Prostate gland (tissue), 2 donors: ENCODE measurements around the gene TBL3. TPM values are rescaled to one million over a fixed set of nuclear protein-coding genes. Genes with fewer than 3 reads are reported as not detected.

Source experiments
- DNase-seq: peaks from one replicate; pipeline ENCODE4 v3.0.0-alpha.2; 2019; ENCODE audit warnings: low spot score
- H3K27ac ChIP-seq, 2 donors: fragments of 200-600 bp; sonication (generic); 2 replicates each; pipeline ENCODE4 v1.5.1; 2017 to 2019
- H3K27me3 ChIP-seq: fragments of 200-600 bp; sonication (generic); replicated peaks from 2 replicates; pipeline ENCODE4 v1.5.1; 2019; ENCODE audit not compliant: insufficient read depth
- H3K36me3 ChIP-seq, 2 donors: fragments of 200-600 bp; sonication (generic); 1 replicate in 1 of 2; 2 replicates in 1 of 2; pipeline versions ENCODE4 v1.5.1 to v1.8.1; 2017 to 2019
- H3K4me1 ChIP-seq: fragments of 200-600 bp; sonication (generic); replicated peaks from 2 replicates; pipeline ENCODE4 v1.5.1; 2019
- H3K4me3 ChIP-seq, 2 donors: fragments of 200-600 bp; sonication (generic); 2 replicates each; pipeline ENCODE4 v1.5.1; 2017 to 2019
- H3K9me3 ChIP-seq: fragments of 200-600 bp; sonication (generic); 2 replicates; pipeline ENCODE4 v1.5.1; 2017
- CTCF ChIP-seq, 4 experiments: fragments of 200-600 bp in 2 of 4; fragments of 450-650 bp in 2 of 4; sonication (generic) in 2 of 4; IDR thresholded peaks; 1 replicate in 3 of 4; 2 replicates in 1 of 4; pipeline ENCODE4 v1.5.1; 2016 to 2019; ENCODE audit warnings: antibody characterized with exemption in 4 of 4, mild to moderate bottlenecking in 2 of 4, moderate library complexity in 2 of 4
- POLR2A ChIP-seq: fragments of 450-650 bp; IDR thresholded peaks from one replicate; pipeline ENCODE4 v1.6.1; 2016; ENCODE audit warnings: antibody characterized with exemption, mild to moderate bottlenecking
- POLR2AphosphoS5 ChIP-seq: sonication (generic); formaldehyde crosslinking; IDR thresholded peaks from one replicate; pipeline ENCODE4 v1.6.1; 2017; ENCODE audit warnings: antibody characterized with exemption
- WGBS: methylation state at CpG from one replicate; pipeline ENCODE4 v1.1.5; 2018; 5-methylcytosine and 5-hydroxymethylcytosine counted together
- intact Hi-C: fragments of 100-400 bp; cut with DNase I; formaldehyde crosslinking; loops from one replicate; pipeline ENCODE4 v1.14.2; 2022
- total RNA-seq, 2 donors: library from RNA; depleted of rRNA; stranded (reverse); fragments of >200 nt; gene quantifications; one replicate each; pipeline ENCODE4 v1.1.0, GENCODE V29; 2016

The TBL3 gene
- total RNA-seq, 2 donors from 2014 or later: 54.3 to 57.1 TPM

- intact Hi-C loops: loop anchor here (5.0 kb wide), 1 partner anchor 64 kb away; no protein-coding TSS in a partner anchor
- Histone ChIP-seq H3K4me3 (no peak overlapping the region), H3K27ac (no peak overlapping the region), H3K27me3 (peaks cover 7% of the 10 kb centered on the region), H3K36me3 (no peaks in the 10 kb centered on the region), H3K4me1 (no peaks in the 10 kb centered on the region), H3K9me3 (no peaks in the 10 kb centered on the region)
- TF ChIP-seq POLR2A (no peak), POLR2AphosphoS5 (no peak), CTCF (IDR thresholded peaks at IDR 0.05) (no peak)
- DNase-seq: no peak
- 60% methylated on average over 11 of the region's 11 CpGs for WGBS
Observed at GRCh38 chr16:1926271-1926670, 45.6 kb upstream of the TBL3 start.

GRCh38 chr16:1929105-1929504 is 42.7 kb upstream of the TBL3 start:
- TF ChIP-seq CTCF (IDR thresholded peaks at IDR 0.05) (no peak), POLR2AphosphoS5 (no peak), POLR2A (no peak)
- 16% methylated on average over 11 of the region's 11 CpGs for WGBS
- intact Hi-C loops: loop anchor here (5.0 kb wide), 1 partner anchor 67 kb away; no protein-coding TSS in a partner anchor
- DNase-seq: no peak
- H3K9me3 ChIP-seq: no peaks in the 10 kb centered on the region
- peak overlapping the region; percentile 43 to 67 for H3K27ac ChIP-seq
- no peaks in the 10 kb centered on the region for H3K36me3 ChIP-seq
- H3K27me3 ChIP-seq: no peaks in the 10 kb centered on the region
- H3K4me3 ChIP-seq: peak overlapping the region; percentile 45 to 50
- no peaks in the 10 kb centered on the region for H3K4me1 ChIP-seq

- Histone ChIP-seq H3K4me3 (peak overlapping the region; percentile 45 to 50), H3K4me1 (no peaks in the 10 kb centered on the region), H3K9me3 (no peaks in the 10 kb centered on the region), H3K27ac (peak overlapping the region; percentile 43 to 67), H3K36me3 (no peaks in the 10 kb centered on the region), H3K27me3 (no peaks in the 10 kb centered on the region)
- TF ChIP-seq POLR2AphosphoS5: peak; percentile 34
- peak; percentile 47 for TF ChIP-seq POLR2A
- peak; percentile 99 to 100 (median 100) for TF ChIP-seq CTCF (IDR thresholded peaks at IDR 0.05)
- DNase-seq: peak; percentile 82
- intact Hi-C loops: loop anchor here (5.0 kb wide), 1 partner anchor 67 kb away; no protein-coding TSS in a partner anchor
- 12% methylated on average over 44 of the region's 70 CpGs for WGBS
Observed at GRCh38 chr16:1929578-1930337, 42.1 kb upstream of the TBL3 start.

GRCh38 chr16:1930338-1930720 is 41.5 kb upstream of the TBL3 start:
- Histone ChIP-seq H3K36me3 (no peaks in the 10 kb centered on the region), H3K9me3 (no peaks in the 10 kb centered on the region), H3K27me3 (no peaks in the 10 kb centered on the region), H3K4me3 (no peak overlapping the region), H3K4me1 (no peaks in the 10 kb centered on the region), H3K27ac (no peak overlapping the region)
- DNase-seq: no peak
- no peak for TF ChIP-seq CTCF (IDR thresholded peaks at IDR 0.05)
- no peak for TF ChIP-seq POLR2AphosphoS5
- no peak for TF ChIP-seq POLR2A
- WGBS: 64% methylated on average over 10 of the region's 10 CpGs
- intact Hi-C loops: no loop called here
